T47D (cell line): Measurements from ENCODE around the gene SEL1L.
"Not testable (repeated sequence)": the region's sequence is repeated elsewhere in the genome, so short reads cannot be mapped to it uniquely, and the experiment has no call there.

Source experiments
- DNase-seq, 2 experiments: peaks; one replicate each; pipeline versions ENCODE4 v3.0.0 to v3.0.0-alpha.2; 2011 to 2012; ENCODE audit warnings: low read depth in 1 of 2, low spot score in 1 of 2
- JUND ChIP-seq: IDR thresholded peaks from 2 replicates; pipeline ENCODE4 v1.6.1; 2012; ENCODE audit warnings: low read depth
- in situ Hi-C: cut with HindIII; loops from 2 replicates; pipeline ENCODE4 v1.10.0; 2016; ENCODE audit warnings: low sequenced_read_pairs, low pct_unique_long_range_greater_than_20kb

The SEL1L gene

GRCh38 chr14:81550001-81550637 lies 16.5 kb upstream of the SEL1L start:
- no peak for TF ChIP-seq JUND
- in situ Hi-C loops = no loop called here
- no peak for DNase-seq

- in situ Hi-C loops, DNase-seq: not testable (repeated sequence)
Observed at GRCh38 chr14:81541206-81541605, 7.6 kb upstream of the SEL1L start.

- TF ChIP-seq JUND = no peak
- in situ Hi-C loops = no loop called here
- no peak for DNase-seq
Observed at GRCh38 chr14:81537193-81537592, 3.5 kb upstream of the SEL1L start.

GRCh38 chr14:81536241-81536771 lies 2.7 kb upstream of the SEL1L start:
- peak; percentile 60; the same call in 1 of the 2 replicates for TF ChIP-seq JUND
- in situ Hi-C loops = no loop called here
- DNase-seq = peak in 1 of 2 experiments; percentile 52

GRCh38 chr14:81535396-81536164 lies 1.9 kb upstream of the SEL1L start:
- DNase-seq = no peak
- in situ Hi-C loops = no loop called here
- TF ChIP-seq JUND = no peak

GRCh38 chr14:81534510-81535074 lies 939 bp upstream of the SEL1L start:
- in situ Hi-C loops = no loop called here
- no peak for DNase-seq
- TF ChIP-seq JUND = no peak

GRCh38 chr14:81533212-81533535 lies 479 bp downstream of the SEL1L start:
- DNase-seq = no peak
- in situ Hi-C loops = no loop called here
- no peak for TF ChIP-seq JUND

GRCh38 chr14:81529391-81529790 lies 4.3 kb downstream of the SEL1L start:
- TF ChIP-seq JUND = no peak
- peak in 1 of 2 experiments; percentile 45 for DNase-seq
- in situ Hi-C loops = no loop called here

- no peak for TF ChIP-seq JUND
- DNase-seq = no peak
- in situ Hi-C loops = no loop called here
Observed at GRCh38 chr14:81525129-81525528, 8.5 kb downstream of the SEL1L start.

GRCh38 chr14:81523616-81524015 lies 10.0 kb downstream of the SEL1L start:
- no peak for TF ChIP-seq JUND
- no peak for DNase-seq
- in situ Hi-C loops = no loop called here

GRCh38 chr14:81523016-81523415 lies 10.6 kb downstream of the SEL1L start:
- no peak for TF ChIP-seq JUND
- in situ Hi-C loops = no loop called here
- no peak for DNase-seq

GRCh38 chr14:81521356-81521755 lies 12.3 kb downstream of the SEL1L start:
- no peak for TF ChIP-seq JUND
- in situ Hi-C loops = no loop called here
- no peak for DNase-seq
